Panc1 (cell line): ENCODE measurements around the gene SPATA46. TPM values are rescaled to one million over a fixed set of nuclear protein-coding genes. Genes with fewer than 3 reads are reported as not detected.

ENCODE experiments used
- ATAC-seq: fragments of 200-7000 bp; cut with Tn5 transposase; 2 replicates; pipeline ENCODE4 v1.9.1; 2020; ENCODE audit warnings: mild to moderate bottlenecking, moderate library complexity
- BruUV-seq: library from RNA; stranded (reverse); fragments of 400-500 nt; replicated peaks from 2 replicates; lab custom pipeline; 2021; lab: Mats Ljungman, UMichigan
- CTCF ChIA-PET: fragments of 300-600 bp; sonication (Branson Sonifier 250); formaldehyde crosslinking; loops from one replicate; lab custom pipeline; 2022; ENCODE audit warnings: antibody characterized with exemption; lab: Charles Lee
- POLR2A ChIA-PET: fragments of 300-600 bp; sonication (Branson Sonifier 250); formaldehyde crosslinking; loops from one replicate; lab custom pipeline; 2022; ENCODE audit warnings: antibody characterized with exemption; lab: Charles Lee
- DNase-seq: peaks from one replicate; pipeline ENCODE4 v3.0.0-alpha.2; 2010; ENCODE audit warnings: low read depth, low spot score
- H3K27ac ChIP-seq: 2 replicates; pipeline ENCODE4 v1.5.1; 2011; ENCODE audit warnings: mild to moderate bottlenecking, low read length, inconsistent platforms
- H3K27me3 ChIP-seq: fragments of 200-500 bp; sonication (Bioruptor generic); 2 replicates; pipeline ENCODE4 v1.6.0; 2014; ENCODE audit warnings: low read length, inconsistent platforms; ENCODE audit not compliant: control insufficient read depth, insufficient read depth
- H3K36me3 ChIP-seq: fragments of 200-500 bp; sonication (Bioruptor generic); 2 replicates; pipeline ENCODE4 v1.5.1; 2014; ENCODE audit warnings: inconsistent platforms, mild to moderate bottlenecking, low read length, moderate library complexity; ENCODE audit not compliant: control insufficient read depth, insufficient read depth
- H3K4me1 ChIP-seq: 2 replicates; pipeline ENCODE4 v1.5.1; 2011; ENCODE audit warnings: inconsistent platforms, mild to moderate bottlenecking, low read length, moderate library complexity; ENCODE audit not compliant: control insufficient read depth, insufficient read depth
- H3K4me3 ChIP-seq, 2 experiments: 2 replicates each; pipeline ENCODE4 v1.5.1; 2011 to 2012; ENCODE audit warnings: low read depth in 2 of 2, low read length in 2 of 2, mild to moderate bottlenecking in 2 of 2, inconsistent platforms in 1 of 2, moderate library complexity in 1 of 2
- H3K9me3 ChIP-seq: fragments of 200-500 bp; sonication (Bioruptor generic); 2 replicates; pipeline ENCODE4 v1.5.1; 2014; ENCODE audit warnings: low read depth, mild to moderate bottlenecking, inconsistent platforms, low read length, moderate library complexity; ENCODE audit not compliant: control insufficient read depth, insufficient read depth
- POLR2AphosphoS5 ChIP-seq: IDR thresholded peaks from 2 replicates; pipeline ENCODE4 v1.6.1; 2012; ENCODE audit warnings: mild to moderate bottlenecking, low read depth, low read length, moderate library complexity
- REST ChIP-seq, 2 experiments: IDR thresholded peaks; 2 replicates each; pipeline ENCODE4 v1.6.1; 2011 to 2012; ENCODE audit warnings: low read depth in 2 of 2, control low read depth in 1 of 2, low read length in 1 of 2, mild to moderate bottlenecking in 1 of 2, moderate library complexity in 1 of 2; ENCODE audit not compliant: insufficient read depth in 1 of 2
- SIN3A ChIP-seq: IDR thresholded peaks from 2 replicates; pipeline ENCODE4 v1.6.1; 2012; ENCODE audit warnings: low read depth, mild to moderate bottlenecking, low read length, moderate library complexity, borderline replicate concordance; ENCODE audit not compliant: insufficient read depth
- TCF7L2 ChIP-seq: IDR thresholded peaks from 2 replicates; pipeline ENCODE4 v1.6.1; 2011; ENCODE audit warnings: mild to moderate bottlenecking, low read depth, low read length, inconsistent platforms
- in situ Hi-C: cut with HindIII; loops from 2 replicates; pipeline ENCODE4 v1.10.0; 2016; ENCODE audit warnings: low sequenced_read_pairs, low pct_unique_long_range_greater_than_20kb
- intact Hi-C: fragments of 100-400 bp; cut with micrococcal nuclease; formaldehyde crosslinking; loops from one replicate; pipeline ENCODE4 v1.10.0; 2022; ENCODE audit not compliant: unreplicated experiment
- total RNA-seq: library from RNA; stranded (reverse); gene quantifications from one replicate; pipeline ENCODE4 v1.2.1, GENCODE V29; 2021; ENCODE audit not compliant: unreplicated experiment
- TF ChIP-seq, protein P1 (sequence below): fragments of 450-650 bp; IDR thresholded peaks from 2 replicates; pipeline ENCODE4 v1.5.1; 2017; ENCODE audit warnings: mild to moderate bottlenecking

Gene SPATA46
- total RNA-seq, 1 experiment from 2014 or later = not detected

GRCh38 chr1:162373541-162374260, 3.0 kb downstream of the SPATA46 start:
- H3K4me1 ChIP-seq = no peaks in the 10 kb centered on the region
- TF ChIP-seq SIN3A = no peak
- no peak for TF ChIP-seq REST (IDR thresholded peaks at IDR 0.05; ENCODE audit: insufficient read depth in 1 of 2, low read depth in 2 of 2, low read length in 1 of 2)
- TF ChIP-seq, protein P1, sequence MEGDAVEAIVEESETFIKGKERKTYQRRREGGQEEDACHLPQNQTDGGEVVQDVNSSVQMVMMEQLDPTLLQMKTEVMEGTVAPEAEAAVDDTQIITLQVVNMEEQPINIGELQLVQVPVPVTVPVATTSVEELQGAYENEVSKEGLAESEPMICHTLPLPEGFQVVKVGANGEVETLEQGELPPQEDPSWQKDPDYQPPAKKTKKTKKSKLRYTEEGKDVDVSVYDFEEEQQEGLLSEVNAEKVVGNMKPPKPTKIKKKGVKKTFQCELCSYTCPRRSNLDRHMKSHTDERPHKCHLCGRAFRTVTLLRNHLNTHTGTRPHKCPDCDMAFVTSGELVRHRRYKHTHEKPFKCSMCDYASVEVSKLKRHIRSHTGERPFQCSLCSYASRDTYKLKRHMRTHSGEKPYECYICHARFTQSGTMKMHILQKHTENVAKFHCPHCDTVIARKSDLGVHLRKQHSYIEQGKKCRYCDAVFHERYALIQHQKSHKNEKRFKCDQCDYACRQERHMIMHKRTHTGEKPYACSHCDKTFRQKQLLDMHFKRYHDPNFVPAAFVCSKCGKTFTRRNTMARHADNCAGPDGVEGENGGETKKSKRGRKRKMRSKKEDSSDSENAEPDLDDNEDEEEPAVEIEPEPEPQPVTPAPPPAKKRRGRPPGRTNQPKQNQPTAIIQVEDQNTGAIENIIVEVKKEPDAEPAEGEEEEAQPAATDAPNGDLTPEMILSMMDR = no peak
- no peak for TF ChIP-seq TCF7L2
- no peak for TF ChIP-seq POLR2AphosphoS5
- ChIA-PET CTCF (interaction anchor here (0.7 kb wide), 1 partner anchor 422 kb away, joined by 3 read pairs; no protein-coding TSS in a partner anchor), POLR2A (interaction anchor here (0.5 kb wide), 1 partner anchor 518 kb away, joined by 3 read pairs; no protein-coding TSS in a partner anchor)
- in situ Hi-C loops (no loop called here), intact Hi-C loops (no loop called here)
- H3K9me3 ChIP-seq = no peaks in the 10 kb centered on the region
- ATAC-seq (peak; percentile 46; the same call in 1 of the 2 replicates), DNase-seq (no peak)
- H3K36me3 ChIP-seq = no peaks in the 10 kb centered on the region
- no peak overlapping the region for H3K27ac ChIP-seq
- no peaks in the 10 kb centered on the region for H3K27me3 ChIP-seq
- BruUV-seq = no TSS peak
- no peak overlapping the region for H3K4me3 ChIP-seq

DNA sequence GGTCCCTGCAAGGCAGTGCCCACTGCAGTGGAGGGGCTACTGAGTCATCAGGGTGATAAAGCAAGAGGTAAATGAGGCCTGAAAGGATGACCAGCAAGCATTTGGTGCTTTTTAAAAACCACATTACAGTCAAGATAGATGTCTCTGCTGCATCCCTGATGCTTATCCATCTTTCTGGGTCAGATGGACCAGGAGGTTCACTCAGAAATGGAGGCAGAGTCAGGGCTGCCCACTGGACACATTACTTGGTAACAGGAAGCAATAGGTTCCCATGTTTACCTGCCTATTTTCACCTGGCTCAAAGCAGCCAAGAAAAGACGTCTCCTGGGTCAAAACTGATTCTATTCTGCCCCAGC, 3.6 kb downstream of the SPATA46 start:
- CTCF ChIA-PET = interaction anchor here (0.7 kb wide), 1 partner anchor 421 kb away, joined by 3 read pairs; no protein-coding TSS in a partner anchor
- H3K36me3 ChIP-seq = no peaks in the 10 kb centered on the region
- H3K4me1 ChIP-seq = no peaks in the 10 kb centered on the region
- intact Hi-C loops (no loop called here), in situ Hi-C loops (no loop called here)
- no peak for DNase-seq
- H3K4me3 ChIP-seq = no peak overlapping the region
- H3K27ac ChIP-seq = no peak overlapping the region
- BruUV-seq = no TSS peak
- POLR2A ChIA-PET = no interaction called here
- TF ChIP-seq SIN3A (no peak), TCF7L2 (no peak)
- TF ChIP-seq, protein P1 = no peak
- no peaks in the 10 kb centered on the region for H3K27me3 ChIP-seq
- ATAC-seq = no peak
- H3K9me3 ChIP-seq = no peaks in the 10 kb centered on the region
